Measurements from ENCODE around the gene COX4I1.
"Not testable (repeated sequence)": the region's sequence is repeated elsewhere in the genome, so short reads cannot be mapped to it uniquely, and the experiment has no call there.

The COX4I1 gene

GRCh38 chr16:85836706-85837582, 37.4 kb downstream of the COX4I1 start:
- no peak for ATAC-seq (ENCODE audit: low read depth)
- no peak overlapping the region for H3K27ac ChIP-seq (ENCODE audit: poor library complexity, severe bottlenecking)
- H3K4me3 ChIP-seq (ENCODE audit: severe bottlenecking) = no peak overlapping the region
- no peak for TF ChIP-seq CTCF (IDR thresholded peaks at IDR 0.05; ENCODE audit: poor library complexity, severe bottlenecking)
- no peaks in the 10 kb centered on the region for H3K9me3 ChIP-seq (ENCODE audit: severe bottlenecking)
- no peak for DNase-seq (ENCODE audit: low spot score)
- H3K4me1 ChIP-seq (ENCODE audit: insufficient read depth, poor library complexity, severe bottlenecking) = no peaks in the 10 kb centered on the region
- H3K27me3 ChIP-seq (ENCODE audit: insufficient read depth, poor library complexity, severe bottlenecking) = peaks cover 37% of the 10 kb centered on the region
- no peaks in the 10 kb centered on the region for H3K36me3 ChIP-seq (ENCODE audit: low read depth)

- not testable (repeated sequence) for DNase-seq (ENCODE audit: low spot score); H3K4me1 ChIP-seq (ENCODE audit: insufficient read depth, poor library complexity, severe bottlenecking); H3K27ac ChIP-seq (ENCODE audit: poor library complexity, severe bottlenecking); ATAC-seq (ENCODE audit: low read depth); H3K36me3 ChIP-seq (ENCODE audit: low read depth); H3K9me3 ChIP-seq (ENCODE audit: severe bottlenecking); H3K4me3 ChIP-seq (ENCODE audit: severe bottlenecking)
- H3K27me3 ChIP-seq (ENCODE audit: insufficient read depth, poor library complexity, severe bottlenecking) = peaks cover 35% of the 10 kb centered on the region
These were observed 38.2 kb downstream of the COX4I1 start for GRCh38 chr16:85837654-85838053.

- Histone ChIP-seq H3K9me3 (ENCODE audit: severe bottlenecking) (no peaks in the 10 kb centered on the region), H3K4me3 (ENCODE audit: severe bottlenecking) (no peak overlapping the region), H3K36me3 (ENCODE audit: low read depth) (no peaks in the 10 kb centered on the region), H3K4me1 (ENCODE audit: insufficient read depth, poor library complexity, severe bottlenecking) (no peaks in the 10 kb centered on the region), H3K27ac (ENCODE audit: poor library complexity, severe bottlenecking) (no peak overlapping the region), H3K27me3 (ENCODE audit: insufficient read depth, poor library complexity, severe bottlenecking) (peaks cover 39% of the 10 kb centered on the region)
- ATAC-seq (ENCODE audit: low read depth) (no peak), DNase-seq (ENCODE audit: low spot score) (no peak)
- TF ChIP-seq CTCF (IDR thresholded peaks at IDR 0.05; ENCODE audit: poor library complexity, severe bottlenecking) = no peak
These were observed 38.9 kb downstream of the COX4I1 start for GRCh38 chr16:85838381-85838780.

GRCh38 chr16:85838876-85839585, 39.5 kb downstream of the COX4I1 start:
- Histone ChIP-seq H3K27me3 (ENCODE audit: insufficient read depth, poor library complexity, severe bottlenecking) (peaks cover 42% of the 10 kb centered on the region), H3K36me3 (ENCODE audit: low read depth) (no peaks in the 10 kb centered on the region), H3K4me3 (ENCODE audit: severe bottlenecking) (no peak overlapping the region), H3K9me3 (ENCODE audit: severe bottlenecking) (no peaks in the 10 kb centered on the region), H3K27ac (ENCODE audit: poor library complexity, severe bottlenecking) (no peak overlapping the region), H3K4me1 (ENCODE audit: insufficient read depth, poor library complexity, severe bottlenecking) (no peaks in the 10 kb centered on the region)
- ATAC-seq (ENCODE audit: low read depth) (no peak), DNase-seq (ENCODE audit: low spot score) (no peak)
- no peak for TF ChIP-seq CTCF (IDR thresholded peaks at IDR 0.05; ENCODE audit: poor library complexity, severe bottlenecking)

GRCh38 chr16:85839681-85840240, 40.3 kb downstream of the COX4I1 start:
- Histone ChIP-seq H3K27me3 (ENCODE audit: insufficient read depth, poor library complexity, severe bottlenecking) (peaks cover 44% of the 10 kb centered on the region), H3K4me3 (ENCODE audit: severe bottlenecking) (no peak overlapping the region), H3K27ac (ENCODE audit: poor library complexity, severe bottlenecking) (no peak overlapping the region), H3K36me3 (ENCODE audit: low read depth) (no peaks in the 10 kb centered on the region), H3K4me1 (ENCODE audit: insufficient read depth, poor library complexity, severe bottlenecking) (no peaks in the 10 kb centered on the region), H3K9me3 (ENCODE audit: severe bottlenecking) (no peaks in the 10 kb centered on the region)
- ATAC-seq (ENCODE audit: low read depth) = no peak
- no peak for TF ChIP-seq CTCF (IDR thresholded peaks at IDR 0.05; ENCODE audit: poor library complexity, severe bottlenecking)
- DNase-seq (ENCODE audit: low spot score) = no peak

Measured in RWPE2 (cell line).